ENCODE results near the gene SYDE2.

The SYDE2 gene

DNA sequence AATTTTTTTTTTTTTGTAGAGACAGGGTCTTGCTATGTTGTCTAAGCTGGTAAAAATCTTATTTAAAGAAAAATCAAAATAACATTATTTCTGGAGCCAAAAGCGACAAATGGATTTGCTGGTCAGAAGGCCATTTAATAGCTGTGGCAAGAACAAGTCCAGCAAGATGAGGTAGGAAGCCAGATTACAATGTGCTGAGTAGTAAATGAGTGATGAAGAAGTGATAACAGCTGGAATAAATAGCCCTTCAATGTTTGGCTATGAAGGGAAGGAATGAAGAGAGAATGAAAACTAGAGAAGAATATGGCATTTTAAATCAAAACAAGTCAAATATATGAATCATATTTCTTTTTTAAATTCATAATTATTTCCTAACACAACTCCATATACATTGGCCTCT, 34.5 kb downstream of the SYDE2 start:
- TF ChIP-seq, protein P1, sequence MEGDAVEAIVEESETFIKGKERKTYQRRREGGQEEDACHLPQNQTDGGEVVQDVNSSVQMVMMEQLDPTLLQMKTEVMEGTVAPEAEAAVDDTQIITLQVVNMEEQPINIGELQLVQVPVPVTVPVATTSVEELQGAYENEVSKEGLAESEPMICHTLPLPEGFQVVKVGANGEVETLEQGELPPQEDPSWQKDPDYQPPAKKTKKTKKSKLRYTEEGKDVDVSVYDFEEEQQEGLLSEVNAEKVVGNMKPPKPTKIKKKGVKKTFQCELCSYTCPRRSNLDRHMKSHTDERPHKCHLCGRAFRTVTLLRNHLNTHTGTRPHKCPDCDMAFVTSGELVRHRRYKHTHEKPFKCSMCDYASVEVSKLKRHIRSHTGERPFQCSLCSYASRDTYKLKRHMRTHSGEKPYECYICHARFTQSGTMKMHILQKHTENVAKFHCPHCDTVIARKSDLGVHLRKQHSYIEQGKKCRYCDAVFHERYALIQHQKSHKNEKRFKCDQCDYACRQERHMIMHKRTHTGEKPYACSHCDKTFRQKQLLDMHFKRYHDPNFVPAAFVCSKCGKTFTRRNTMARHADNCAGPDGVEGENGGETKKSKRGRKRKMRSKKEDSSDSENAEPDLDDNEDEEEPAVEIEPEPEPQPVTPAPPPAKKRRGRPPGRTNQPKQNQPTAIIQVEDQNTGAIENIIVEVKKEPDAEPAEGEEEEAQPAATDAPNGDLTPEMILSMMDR (conservative IDR thresholded peaks at IDR 0.05), result no peak
- no peak for TF ChIP-seq ZFX (IDR thresholded peaks at IDR 0.05)
- H3K27ac ChIP-seq, result no peak overlapping the region

DNA sequence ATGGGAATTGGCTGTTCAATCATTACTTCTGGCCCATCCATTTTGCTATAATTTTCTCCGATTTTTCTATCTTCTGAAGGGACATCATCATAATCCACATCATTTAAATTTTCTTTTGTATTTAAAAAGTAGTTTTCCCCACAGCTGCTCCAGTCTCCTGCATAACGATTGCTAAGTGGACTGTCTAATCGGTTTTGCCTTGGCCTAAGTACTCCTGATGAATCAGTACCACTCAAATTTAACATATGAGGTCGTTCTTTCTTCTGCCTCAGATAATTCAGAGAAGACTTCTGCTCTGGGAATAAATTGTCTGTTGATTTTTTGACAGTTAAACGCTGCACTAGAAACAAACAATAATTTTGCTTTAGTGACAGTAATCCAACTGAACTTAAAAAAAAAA, 41.9 kb downstream of the SYDE2 start:
- no peak overlapping the region for H3K27ac ChIP-seq
- TF ChIP-seq ZFX (IDR thresholded peaks at IDR 0.05), result no peak
- TF ChIP-seq, protein P1 (conservative IDR thresholded peaks at IDR 0.05), result no peak

DNA sequence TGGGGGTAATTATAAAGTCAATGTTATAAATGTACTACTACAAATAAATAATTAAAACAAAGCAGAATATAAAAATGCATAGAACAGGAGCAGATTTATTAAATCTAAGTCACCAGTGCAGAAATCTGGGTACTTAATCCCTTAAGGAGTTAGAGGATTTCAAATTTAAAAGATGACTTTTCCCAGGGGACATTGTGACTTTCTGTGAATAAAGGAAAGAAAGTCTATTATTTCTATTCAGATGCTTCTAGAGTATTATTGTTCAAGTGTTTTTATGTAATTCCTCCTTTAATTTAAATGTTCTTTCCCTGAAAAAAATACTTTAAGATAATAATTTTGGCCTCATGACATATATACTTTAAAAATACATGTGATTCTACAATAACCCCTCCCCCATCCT, 43.4 kb downstream of the SYDE2 start:
- no peak for TF ChIP-seq ZFX (IDR thresholded peaks at IDR 0.05)
- TF ChIP-seq, protein P1 (conservative IDR thresholded peaks at IDR 0.05), result no peak

DNA sequence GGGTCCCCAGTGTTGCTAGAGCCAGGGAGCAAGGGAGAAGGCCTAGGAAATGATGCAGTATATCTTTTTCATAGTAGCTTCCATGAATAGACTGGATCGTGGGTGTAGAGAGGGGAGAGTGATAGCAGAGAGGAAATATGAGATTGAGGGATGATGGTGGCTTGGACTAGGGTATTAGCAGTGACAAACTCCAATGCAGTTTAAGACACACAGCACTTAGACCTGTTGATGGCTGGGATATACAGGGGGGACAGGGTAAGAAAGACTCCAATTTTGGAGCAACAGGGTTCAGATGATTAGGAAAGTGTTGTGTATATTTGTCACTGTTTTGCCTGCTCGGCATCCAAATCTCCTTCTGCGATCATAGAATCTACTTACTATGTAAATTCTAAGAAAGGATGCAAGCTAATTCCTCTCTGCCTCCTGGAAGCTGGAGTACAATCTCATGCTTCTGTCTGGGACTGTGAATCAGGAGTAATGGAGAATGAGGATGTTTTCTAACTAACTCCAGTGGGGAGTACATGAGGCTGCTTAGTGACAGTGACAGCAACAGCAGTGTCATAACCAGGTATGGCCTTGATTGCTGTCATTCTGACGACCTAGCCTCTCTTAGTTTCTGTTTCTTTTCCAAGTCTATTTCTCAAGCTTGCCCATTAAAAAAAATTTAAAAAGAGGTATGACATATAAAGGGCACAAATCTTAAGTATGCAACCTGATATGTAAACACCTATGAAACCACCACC, 47.5 kb downstream of the SYDE2 start:
- no peak for TF ChIP-seq ZFX (IDR thresholded peaks at IDR 0.05)
- TF ChIP-seq, protein P1 (conservative IDR thresholded peaks at IDR 0.05), result no peak
- no peak overlapping the region for H3K27ac ChIP-seq

More for the DNA sequence above, 43.4 kb downstream of the SYDE2 start:
- no peak overlapping the region for H3K27ac ChIP-seq

DNA sequence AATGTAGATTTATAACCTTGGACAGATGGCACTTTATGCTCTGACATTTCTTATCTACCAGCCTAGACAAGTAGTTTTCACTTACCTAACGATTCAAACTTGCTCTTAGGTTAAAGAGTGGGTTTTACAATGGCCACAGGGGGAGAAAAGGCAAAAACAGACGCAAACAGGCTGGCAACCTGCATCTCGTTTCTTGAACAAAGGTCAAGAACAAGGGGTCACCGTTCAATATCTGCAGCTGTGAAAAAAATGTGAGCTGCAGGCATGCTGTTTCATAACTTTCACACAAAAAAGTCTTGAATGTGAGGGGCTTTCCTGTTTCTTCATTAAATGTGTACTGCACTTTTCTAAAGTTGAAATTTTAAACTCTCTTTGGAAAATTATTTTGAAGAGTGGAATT, 49.4 kb downstream of the SYDE2 start:
- TF ChIP-seq, protein P1 (conservative IDR thresholded peaks at IDR 0.05), result no peak
- TF ChIP-seq ZFX (IDR thresholded peaks at IDR 0.05), result no peak
- H3K27ac ChIP-seq, result no peak overlapping the region

DNA sequence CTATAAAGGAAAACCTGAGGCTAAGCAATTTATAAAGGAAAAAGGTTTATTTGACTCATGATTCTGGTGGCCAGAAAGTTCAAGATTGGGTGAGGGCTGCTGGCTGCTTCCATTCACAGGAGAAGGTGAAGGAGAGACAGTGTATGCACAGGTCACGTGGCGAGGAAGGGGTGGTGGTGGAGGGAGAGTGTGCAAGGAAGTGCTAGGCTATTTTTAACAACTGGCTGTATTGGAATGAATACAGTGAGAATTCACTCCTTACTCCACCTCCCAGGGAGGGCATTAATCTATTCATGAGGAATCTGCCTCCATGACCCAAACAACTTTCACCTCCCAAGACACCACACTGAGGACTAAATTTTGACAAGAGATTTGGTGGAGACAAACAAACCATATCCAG, 51.0 kb downstream of the SYDE2 start:
- TF ChIP-seq, protein P1 (conservative IDR thresholded peaks at IDR 0.05), result no peak
- TF ChIP-seq ZFX (IDR thresholded peaks at IDR 0.05), result no peak

DNA sequence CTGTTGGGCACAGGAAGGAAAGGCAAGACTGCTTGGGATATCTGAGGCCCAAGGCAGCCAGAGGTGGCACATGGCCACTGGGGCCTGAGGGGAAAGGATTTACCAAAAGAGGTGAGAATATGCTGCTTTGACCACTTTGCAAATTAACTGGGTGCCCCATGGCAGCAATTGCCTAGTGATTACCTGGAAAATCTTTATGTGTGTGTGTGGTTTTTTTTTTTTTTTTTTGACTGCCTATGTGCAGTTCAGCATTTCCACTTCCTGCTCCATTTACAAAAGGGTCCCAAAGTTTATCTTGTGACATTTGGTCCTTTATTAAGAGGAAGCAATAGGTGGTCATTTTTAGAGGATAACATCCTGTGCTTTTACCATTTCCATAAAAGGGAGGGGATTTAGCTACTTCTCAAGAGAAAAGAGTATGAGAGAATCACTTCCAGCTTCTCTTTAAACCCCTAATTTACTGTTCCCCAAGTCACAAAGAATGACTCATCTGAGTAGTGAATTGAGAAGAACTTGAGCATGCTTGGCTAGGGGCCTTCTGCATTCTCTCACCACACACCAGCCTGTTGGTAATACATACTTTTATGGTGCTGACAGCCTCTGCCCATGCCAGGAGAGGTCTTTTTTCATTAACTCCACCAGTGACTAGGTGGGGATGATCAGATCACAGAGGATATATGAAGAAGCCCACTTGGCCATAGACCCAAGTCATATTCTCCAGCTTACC, 52.1 kb downstream of the SYDE2 start:
- no peak for TF ChIP-seq ZFX (IDR thresholded peaks at IDR 0.05)
- TF ChIP-seq, protein P1 (conservative IDR thresholded peaks at IDR 0.05), result no peak
- no peak overlapping the region for H3K27ac ChIP-seq

More for the DNA sequence above, 51.0 kb downstream of the SYDE2 start:
- no peak overlapping the region for H3K27ac ChIP-seq

Data from C4-2B (cell line).